Ectodermal cell (in vitro differentiated cells): ENCODE measurements around the gene CDH4.

Source experiments
- H3K27ac ChIP-seq: 2 replicates; pipeline ENCODE4 v1.7.0; 2013; ENCODE audit warnings: mild to moderate bottlenecking, low read depth, low read length; ENCODE audit not compliant: insufficient read depth, poor library complexity, severe bottlenecking
- H3K27me3 ChIP-seq: 2 replicates; pipeline ENCODE4 v1.7.0; 2013; ENCODE audit warnings: mild to moderate bottlenecking, low read length; ENCODE audit not compliant: insufficient read depth, control insufficient read depth, poor library complexity, severe bottlenecking
- H3K36me3 ChIP-seq: one replicate; pipeline ENCODE4 v1.7.0; 2013; ENCODE audit warnings: low read length; ENCODE audit not compliant: control insufficient read depth, insufficient read depth
- H3K4me1 ChIP-seq: one replicate; pipeline ENCODE4 v1.7.0; 2013; ENCODE audit warnings: low read length; ENCODE audit not compliant: control insufficient read depth, insufficient read depth
- H3K4me3 ChIP-seq: 2 replicates; pipeline ENCODE4 v1.7.0; 2013; ENCODE audit warnings: low read depth, low read length, control low read depth; ENCODE audit not compliant: insufficient read depth
- H3K9me3 ChIP-seq: 2 replicates; pipeline ENCODE4 v1.7.0; 2013; ENCODE audit warnings: mild to moderate bottlenecking, low read length, moderate library complexity; ENCODE audit not compliant: control insufficient read depth
- WGBS, 2 experiments: methylation state at CpG; one replicate each; pipeline ENCODE4 v1.1.7; 2013; ENCODE audit warnings: missing lambda C conversion rate in 2 of 2; 5-methylcytosine and 5-hydroxymethylcytosine counted together

CDH4 gene

GRCh38 chr20:61567204-61567603 is 315.1 kb downstream of the CDH4 start:
- Histone ChIP-seq H3K4me1 (peaks cover 32% of the 10 kb centered on the region), H3K27me3 (no peaks in the 10 kb centered on the region), H3K36me3 (no peaks in the 10 kb centered on the region), H3K4me3 (no peak overlapping the region), H3K9me3 (no peaks in the 10 kb centered on the region), H3K27ac (no peak overlapping the region)
- 50 to 53% methylated on average over 4 of the region's 4 CpGs for WGBS, 2 experiments

- Histone ChIP-seq H3K36me3 (no peaks in the 10 kb centered on the region), H3K27me3 (no peaks in the 10 kb centered on the region), H3K9me3 (no peaks in the 10 kb centered on the region), H3K27ac (no peak overlapping the region), H3K4me1 (peaks cover 21% of the 10 kb centered on the region), H3K4me3 (no peak overlapping the region)
- 73 to 76% methylated on average over 10 of the region's 10 CpGs for WGBS, 2 experiments
Observed at GRCh38 chr20:61569825-61570224, 317.8 kb downstream of the CDH4 start.

DNA sequence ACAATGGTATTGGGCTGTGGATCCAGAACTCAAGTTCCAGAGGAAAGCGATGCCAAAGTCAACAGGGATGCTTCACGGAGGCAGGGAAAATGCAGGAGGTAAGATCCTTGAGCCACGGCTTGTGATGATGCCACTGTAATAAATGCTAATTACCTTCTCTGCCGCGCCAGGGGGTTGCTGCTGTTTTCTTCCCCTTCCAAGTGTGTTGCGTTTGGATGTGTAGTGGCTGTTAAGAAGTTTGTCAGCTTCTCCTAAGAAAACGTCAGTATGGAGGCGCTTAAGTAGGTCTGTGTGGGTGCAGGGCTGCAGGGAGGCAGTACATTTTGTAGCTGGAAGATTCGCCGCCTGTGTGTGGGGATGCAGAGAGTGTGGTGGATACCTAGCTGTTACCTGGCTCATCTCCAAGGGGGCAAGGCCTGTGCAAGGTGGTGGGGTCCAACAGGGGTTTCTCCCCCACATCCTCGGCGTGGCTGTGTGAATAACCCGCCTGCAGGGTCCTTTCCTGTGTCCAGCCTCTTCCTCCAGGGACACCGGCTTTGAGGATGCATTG is 318.7 kb downstream of the CDH4 start:
- Histone ChIP-seq H3K27ac (no peak overlapping the region), H3K4me1 (peaks cover 21% of the 10 kb centered on the region), H3K4me3 (no peak overlapping the region), H3K9me3 (no peaks in the 10 kb centered on the region), H3K36me3 (no peaks in the 10 kb centered on the region), H3K27me3 (no peaks in the 10 kb centered on the region)
- WGBS, 2 experiments = 90 to 92% methylated on average over 14 of the region's 14 CpGs

DNA sequence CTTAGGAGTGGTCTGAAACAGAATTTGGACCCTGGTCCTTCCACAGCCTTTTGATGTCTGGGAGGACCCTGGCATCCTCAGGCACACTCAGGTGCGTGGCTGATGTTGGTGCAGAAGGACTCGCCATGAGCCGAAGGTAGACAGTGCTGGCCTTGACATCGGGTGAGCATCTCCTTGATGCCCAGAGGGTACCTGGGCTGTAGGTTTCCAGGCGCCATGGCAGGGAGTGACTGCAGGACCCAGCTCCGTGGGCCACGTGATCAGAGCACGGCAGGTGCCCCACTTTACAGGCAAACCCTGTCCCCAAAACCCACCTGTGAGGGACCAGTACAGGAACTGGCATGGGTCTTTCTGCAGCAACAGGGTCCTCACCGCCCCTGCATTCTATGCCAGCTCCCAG is 319.2 kb downstream of the CDH4 start:
- H3K4me1 ChIP-seq = peaks cover 21% of the 10 kb centered on the region
- no peak overlapping the region for H3K27ac ChIP-seq
- H3K27me3 ChIP-seq = no peaks in the 10 kb centered on the region
- H3K9me3 ChIP-seq = no peaks in the 10 kb centered on the region
- no peaks in the 10 kb centered on the region for H3K36me3 ChIP-seq
- WGBS, 2 experiments = 93 to 97% methylated on average over 9 of the region's 9 CpGs
- no peak overlapping the region for H3K4me3 ChIP-seq

GRCh38 chr20:61571916-61572711 is 320.1 kb downstream of the CDH4 start:
- Histone ChIP-seq H3K27ac (no peak overlapping the region), H3K9me3 (no peaks in the 10 kb centered on the region), H3K4me3 (no peak overlapping the region), H3K27me3 (no peaks in the 10 kb centered on the region), H3K4me1 (peaks cover 21% of the 10 kb centered on the region), H3K36me3 (no peaks in the 10 kb centered on the region)
- 88 to 90% methylated on average over 13 of the region's 13 CpGs for WGBS, 2 experiments

DNA sequence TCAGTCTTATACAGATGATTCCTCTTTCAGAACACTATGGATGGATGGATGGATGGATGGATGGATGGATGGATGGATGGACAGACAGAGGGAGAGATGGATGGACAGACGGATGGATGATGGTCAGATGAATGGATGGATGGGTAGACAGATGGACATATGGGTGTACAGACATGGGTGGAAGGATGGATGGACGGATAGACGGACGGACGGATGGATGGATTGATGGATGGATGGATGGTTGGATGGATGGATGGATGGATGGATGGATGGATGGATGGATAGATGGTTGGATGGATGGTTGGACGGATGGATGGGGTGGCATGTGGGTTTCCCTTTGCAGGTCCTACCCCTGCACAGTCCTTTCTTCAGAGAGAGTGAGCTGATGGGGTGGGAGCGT is 320.7 kb downstream of the CDH4 start:
- Histone ChIP-seq H3K4me3 (no peak overlapping the region), H3K27ac (no peak overlapping the region), H3K9me3 (no peaks in the 10 kb centered on the region), H3K36me3 (no peaks in the 10 kb centered on the region), H3K4me1 (peaks cover 21% of the 10 kb centered on the region), H3K27me3 (no peaks in the 10 kb centered on the region)
- 77 to 82% methylated on average over 7 of the region's 7 CpGs for WGBS, 2 experiments

DNA sequence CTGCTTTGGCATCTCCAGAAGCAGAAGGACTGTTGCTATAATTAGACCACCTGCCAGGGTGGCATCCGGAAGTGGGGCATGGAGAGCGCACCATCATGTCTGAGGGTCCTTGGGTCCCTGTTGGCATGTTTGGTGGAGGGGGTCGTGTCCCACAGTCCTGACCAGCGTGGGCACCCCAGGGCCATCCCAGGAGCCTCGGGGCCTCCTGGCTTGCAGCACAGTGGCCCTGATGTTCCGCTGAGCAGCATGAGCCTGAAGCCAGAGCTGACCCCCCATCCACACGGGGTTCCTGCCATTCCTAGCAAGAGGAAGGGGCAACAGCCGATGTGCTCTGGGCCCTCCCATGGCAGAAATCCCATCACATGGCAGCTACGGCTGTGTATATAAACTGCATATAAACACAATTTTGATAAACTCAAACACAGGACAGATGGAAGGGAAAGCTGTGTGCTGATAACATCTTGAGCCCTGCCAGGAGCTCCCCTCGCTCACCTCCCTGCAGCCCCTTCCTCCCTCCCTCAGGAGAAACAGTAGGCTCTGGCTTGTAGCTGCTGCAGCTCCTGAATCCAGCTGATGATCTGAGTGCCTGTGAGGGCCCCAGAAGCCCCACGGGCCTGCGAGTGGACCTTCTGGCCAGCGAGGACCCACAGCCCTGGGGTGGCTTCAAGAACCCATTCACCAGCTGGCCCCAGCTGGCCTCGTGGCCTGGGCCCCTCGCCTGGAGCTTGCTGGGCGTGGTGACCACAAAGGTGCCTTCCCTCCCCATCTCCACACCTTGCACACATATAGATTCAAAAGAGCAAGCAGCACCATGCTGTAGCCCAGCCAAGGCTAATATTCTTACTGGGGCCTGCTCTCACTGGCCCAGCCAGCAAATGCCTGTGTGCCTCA is 321.6 kb downstream of the CDH4 start:
- WGBS, 2 experiments = 93 to 94% methylated on average over 16 of the region's 16 CpGs
- no peak overlapping the region for H3K27ac ChIP-seq
- no peaks in the 10 kb centered on the region for H3K36me3 ChIP-seq
- H3K27me3 ChIP-seq = no peaks in the 10 kb centered on the region
- H3K9me3 ChIP-seq = no peaks in the 10 kb centered on the region
- no peak overlapping the region for H3K4me3 ChIP-seq
- peaks cover 21% of the 10 kb centered on the region for H3K4me1 ChIP-seq

GRCh38 chr20:61575151-61575937 is 323.3 kb downstream of the CDH4 start:
- no peaks in the 10 kb centered on the region for H3K9me3 ChIP-seq
- peaks cover 9% of the 10 kb centered on the region for H3K4me1 ChIP-seq
- no peaks in the 10 kb centered on the region for H3K36me3 ChIP-seq
- H3K4me3 ChIP-seq = no peak overlapping the region
- 73 to 74% methylated on average over 4 to 5 of the region's 6 CpGs for WGBS, 2 experiments
- no peaks in the 10 kb centered on the region for H3K27me3 ChIP-seq
- H3K27ac ChIP-seq = no peak overlapping the region

- WGBS, 2 experiments = 90 to 91% methylated on average over 5 of the region's 5 CpGs
- H3K27me3 ChIP-seq = no peaks in the 10 kb centered on the region
- no peaks in the 10 kb centered on the region for H3K36me3 ChIP-seq
- no peak overlapping the region for H3K4me3 ChIP-seq
- no peaks in the 10 kb centered on the region for H3K4me1 ChIP-seq
- H3K9me3 ChIP-seq = no peaks in the 10 kb centered on the region
- no peak overlapping the region for H3K27ac ChIP-seq
Observed at GRCh38 chr20:61576372-61576771, 324.3 kb downstream of the CDH4 start.
